A673 (cell line): ENCODE measurements around the gene ELL2. TPM values are rescaled to one million over a fixed set of nuclear protein-coding genes. Genes with fewer than 3 reads are reported as not detected.

ENCODE experiments used
- BruUV-seq: library from RNA; stranded (reverse); fragments of 400-500 nt; replicated peaks from 2 replicates; lab custom pipeline; 2021; lab: Mats Ljungman, UMichigan
- CTCF ChIA-PET: fragments of 300-600 bp; sonication (Branson Sonifier 250); formaldehyde crosslinking; loops from one replicate; lab custom pipeline; 2022; ENCODE audit warnings: antibody characterized with exemption; lab: Charles Lee
- POLR2A ChIA-PET: fragments of 300-600 bp; sonication (Branson Sonifier 250); formaldehyde crosslinking; loops from one replicate; lab custom pipeline; 2022; ENCODE audit warnings: antibody characterized with exemption; ENCODE audit not compliant: low non-redundant PET; lab: Charles Lee
- DNase-seq: peaks from one replicate; pipeline ENCODE4 v3.0.0-alpha.2; 2015; ENCODE audit warnings: low spot score
- H3K27ac ChIP-seq: fragments of 200-600 bp; sonication (generic); 2 replicates; pipeline ENCODE4 v1.5.1; 2016; ENCODE audit warnings: mixed run types, low read depth, mild to moderate bottlenecking, mixed read lengths, antibody characterized with exemption, low read length; ENCODE audit not compliant: poor library complexity, severe bottlenecking
- H3K27me3 ChIP-seq: fragments of 200-600 bp; sonication (generic); replicated peaks from 2 replicates; pipeline ENCODE4 v1.6.1; 2017; ENCODE audit warnings: mixed run types, low read depth, mild to moderate bottlenecking, mixed read lengths, antibody characterized with exemption, low read length; ENCODE audit not compliant: insufficient read depth, poor library complexity
- H3K36me3 ChIP-seq: fragments of 200-600 bp; sonication (generic); 2 replicates; pipeline ENCODE4 v1.6.1; 2016; ENCODE audit warnings: mixed run types, mild to moderate bottlenecking, mixed read lengths, antibody characterized with exemption, low read length; ENCODE audit not compliant: insufficient read depth, poor library complexity, severe bottlenecking
- H3K4me1 ChIP-seq: fragments of 200-600 bp; sonication (generic); 2 replicates; pipeline ENCODE4 v1.6.1; 2017; ENCODE audit warnings: mixed run types, mild to moderate bottlenecking, mixed read lengths, antibody characterized with exemption, low read length; ENCODE audit not compliant: insufficient read depth, poor library complexity, severe bottlenecking
- H3K4me3 ChIP-seq: fragments of 200-600 bp; sonication (generic); 2 replicates; pipeline ENCODE4 v1.5.1; 2016; ENCODE audit warnings: low read depth, mixed run types, mild to moderate bottlenecking, mixed read lengths, low read length; ENCODE audit not compliant: poor library complexity, severe bottlenecking
- H3K9me3 ChIP-seq: fragments of 200-600 bp; sonication (generic); 2 replicates; pipeline ENCODE4 v1.6.1; 2016; ENCODE audit warnings: mixed run types, low read depth, mild to moderate bottlenecking, mixed read lengths, antibody characterized with exemption, low read length; ENCODE audit not compliant: poor library complexity, severe bottlenecking
- CTCF ChIP-seq: fragments of 300-800, 200-600 bp; sonication (generic); conservative IDR thresholded peaks from 2 replicates; pipeline ENCODE4 v1.5.1; 2017; ENCODE audit warnings: low read depth, mild to moderate bottlenecking, antibody characterized with exemption, low read length, moderate library complexity, mixed read lengths
- EZH2 ChIP-seq: fragments of 200-600 bp; sonication (generic); IDR thresholded peaks from 2 replicates; pipeline ENCODE4 v1.6.1; 2017; ENCODE audit warnings: borderline replicate concordance, low read depth, mild to moderate bottlenecking, mixed read lengths, antibody characterized with exemption, low read length; ENCODE audit not compliant: poor library complexity, severe bottlenecking
- intact Hi-C: fragments of 100-400 bp; cut with micrococcal nuclease; formaldehyde crosslinking; loops from one replicate; pipeline ENCODE4 v1.10.0; 2022; ENCODE audit not compliant: unreplicated experiment
- total RNA-seq: library from RNA; stranded (reverse); gene quantifications from 2 replicates; pipeline ENCODE4 v1.2.3, GENCODE V29; 2021

ELL2 gene
- total RNA-seq, 1 experiment from 2014 or later, result 12.0 TPM

GRCh38 chr5:95934207-95934804 is 27.3 kb downstream of the ELL2 start:
- no peak overlapping the region for H3K4me3 ChIP-seq
- no peaks in the 10 kb centered on the region for H3K27me3 ChIP-seq
- H3K4me1 ChIP-seq, result no peaks in the 10 kb centered on the region
- intact Hi-C loops, result no loop called here
- no peaks in the 10 kb centered on the region for H3K9me3 ChIP-seq
- no TSS peak for BruUV-seq
- CTCF ChIA-PET, result no interaction called here
- TF ChIP-seq EZH2, result no peak
- TF ChIP-seq CTCF, result no peak
- no peaks in the 10 kb centered on the region for H3K36me3 ChIP-seq
- no peak overlapping the region for H3K27ac ChIP-seq
- no peak for DNase-seq
- POLR2A ChIA-PET, result no interaction called here

- Histone ChIP-seq H3K27me3 (no peaks in the 10 kb centered on the region), H3K27ac (no peak overlapping the region), H3K36me3 (no peaks in the 10 kb centered on the region), H3K4me3 (no peak overlapping the region), H3K9me3 (no peaks in the 10 kb centered on the region), H3K4me1 (peaks cover 2% of the 10 kb centered on the region)
- intact Hi-C loops, result no loop called here
- POLR2A ChIA-PET, result no interaction called here
- CTCF ChIA-PET, result no interaction called here
- TF ChIP-seq EZH2 (no peak), CTCF (no peak)
- DNase-seq, result no peak
- BruUV-seq, result no TSS peak
Measured at GRCh38 chr5:95932941-95933340, 28.7 kb downstream of the ELL2 start.

GRCh38 chr5:95931079-95931833 is 30.4 kb downstream of the ELL2 start:
- CTCF ChIA-PET, result interaction anchor here (0.6 kb wide), 1 partner anchor 100 kb away, joined by 3 read pairs; no protein-coding TSS in a partner anchor
- POLR2A ChIA-PET, result interaction anchor here (0.7 kb wide), 1 partner anchor 445 kb away, joined by 10 read pairs; no protein-coding TSS in a partner anchor

More at GRCh38 chr5:95931079-95931833, 30.4 kb downstream of the ELL2 start:
- BruUV-seq, result no TSS peak
- Histone ChIP-seq H3K27me3 (no peaks in the 10 kb centered on the region), H3K27ac (no peak overlapping the region), H3K36me3 (no peaks in the 10 kb centered on the region), H3K9me3 (no peaks in the 10 kb centered on the region), H3K4me1 (peaks cover 5% of the 10 kb centered on the region), H3K4me3 (no peak overlapping the region)
- no peak for DNase-seq
- intact Hi-C loops, result no loop called here
- TF ChIP-seq CTCF (no peak), EZH2 (no peak)
